Measurements from ENCODE around the gene ILK. TPM values are rescaled to one million over a fixed set of nuclear protein-coding genes. Genes with fewer than 3 reads are reported as not detected.
A peak's percentile ranks its signal among the peaks of the same experiment; 100 is the strongest.

The ILK gene
- total RNA-seq, result 136 and 176 TPM in 2 replicates
- 420 and 461 TPM in 2 replicates for polyA plus RNA-seq
- 336 and 355 TPM in 2 replicates for polyA plus RNA-seq (2012)
- 406 and 477 TPM in 2 replicates for polyA minus RNA-seq (ENCODE audit: low replicate concordance)

DNA sequence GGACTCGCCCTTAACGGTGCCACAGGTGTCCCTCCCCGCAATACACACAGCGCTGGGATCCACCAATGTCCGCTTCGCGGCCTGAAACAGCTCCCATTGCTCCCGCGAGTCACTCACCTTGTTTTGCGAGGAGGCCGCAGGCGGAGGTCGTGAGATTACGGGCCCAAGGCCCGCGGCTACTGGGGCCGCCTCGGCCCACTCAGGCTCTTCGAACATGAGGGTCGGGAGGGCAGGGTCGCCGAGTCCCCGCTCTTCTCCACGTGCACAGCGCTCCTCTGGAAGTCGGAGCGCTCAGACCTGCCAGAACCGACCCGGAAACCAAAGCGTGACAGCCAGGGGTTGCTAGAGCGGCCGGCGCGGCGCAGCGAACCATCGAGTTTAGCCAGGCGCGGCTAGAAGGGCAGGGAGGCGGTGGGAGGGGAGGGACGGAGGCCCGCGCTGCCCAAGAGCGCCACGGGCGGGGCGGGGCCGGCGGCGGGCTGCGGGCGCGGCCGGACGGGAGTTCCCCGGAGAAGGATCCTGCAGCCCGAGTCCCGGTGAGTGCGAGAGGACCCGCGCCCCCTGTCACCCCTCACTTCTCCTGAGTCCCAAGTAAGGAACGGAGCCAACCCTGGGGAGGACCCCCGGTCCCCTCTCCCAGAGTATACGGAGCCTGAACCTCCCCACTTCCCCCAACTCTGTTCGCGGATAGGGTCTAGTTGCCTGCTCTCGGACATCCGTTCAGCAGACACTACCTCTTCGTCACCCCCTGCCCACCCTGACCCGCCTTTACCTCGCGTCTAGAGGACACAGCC is at the start of gene ILK, which contains the start of gene RRP8:
ILK (plus strand) TSS at position 488 of the 794 bp plus-strand sequence. CDS start 498 bp downstream, outside the sequence.
RRP8 (minus strand) TSS at position 330 of the 794 bp plus-strand sequence; CDS start at position 216, 114 bp downstream.
- Histone ChIP-seq H3K9ac (ENCODE audit: insufficient read depth, low read length) (peak within 1 kb of the TSS; percentile 79), H2AFZ (ENCODE audit: low read length) (peak within 1 kb of the TSS; percentile 87), H3K27me3 (ENCODE audit: control insufficient read depth, insufficient read depth, low read length) (no peaks in the 10 kb centered on the region), H3K79me2 (ENCODE audit: control insufficient read depth, insufficient read depth, low read length) (peaks cover 75% of the 10 kb centered on the region), H3K4me2 (ENCODE audit: extremely low read depth, insufficient read depth, low read length) (peak within 1 kb of the TSS; percentile 98), H3K9me3 (ENCODE audit: control insufficient read depth, insufficient read depth, low read depth, low read length) (no peaks in the 10 kb centered on the region), H4K20me1 (ENCODE audit: control insufficient read depth, extremely low read depth, insufficient read depth, low read length) (no peaks in the 10 kb centered on the region), H3K27ac (ENCODE audit: insufficient read depth, low read length) (peak within 1 kb of the TSS; percentile 92), H3K4me3 (replicated peaks in 1 of 4; ENCODE audit: control extremely low read depth in 1 of 4, insufficient read depth in 1 of 4, low read depth in 3 of 4, low read length in 4 of 4) (peak within 1 kb of the TSS; percentile 84 to 98 (median 94)), H3K4me1 (ENCODE audit: control insufficient read depth, extremely low read depth, insufficient read depth, low read length) (peaks cover 20% of the 10 kb centered on the region), H3K36me3 (ENCODE audit: control insufficient read depth, insufficient read depth, low read length) (peaks cover 21% of the 10 kb centered on the region)
- peak; percentile 87 for DNase-seq (ENCODE audit: low read depth in 2 of 2)
- TF ChIP-seq EZH2 (IDR thresholded peaks at IDR 0.05; ENCODE audit: low read length, missing control alignments), result no peak
- TF ChIP-seq, protein P1, sequence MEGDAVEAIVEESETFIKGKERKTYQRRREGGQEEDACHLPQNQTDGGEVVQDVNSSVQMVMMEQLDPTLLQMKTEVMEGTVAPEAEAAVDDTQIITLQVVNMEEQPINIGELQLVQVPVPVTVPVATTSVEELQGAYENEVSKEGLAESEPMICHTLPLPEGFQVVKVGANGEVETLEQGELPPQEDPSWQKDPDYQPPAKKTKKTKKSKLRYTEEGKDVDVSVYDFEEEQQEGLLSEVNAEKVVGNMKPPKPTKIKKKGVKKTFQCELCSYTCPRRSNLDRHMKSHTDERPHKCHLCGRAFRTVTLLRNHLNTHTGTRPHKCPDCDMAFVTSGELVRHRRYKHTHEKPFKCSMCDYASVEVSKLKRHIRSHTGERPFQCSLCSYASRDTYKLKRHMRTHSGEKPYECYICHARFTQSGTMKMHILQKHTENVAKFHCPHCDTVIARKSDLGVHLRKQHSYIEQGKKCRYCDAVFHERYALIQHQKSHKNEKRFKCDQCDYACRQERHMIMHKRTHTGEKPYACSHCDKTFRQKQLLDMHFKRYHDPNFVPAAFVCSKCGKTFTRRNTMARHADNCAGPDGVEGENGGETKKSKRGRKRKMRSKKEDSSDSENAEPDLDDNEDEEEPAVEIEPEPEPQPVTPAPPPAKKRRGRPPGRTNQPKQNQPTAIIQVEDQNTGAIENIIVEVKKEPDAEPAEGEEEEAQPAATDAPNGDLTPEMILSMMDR (conservative IDR thresholded peaks at IDR 0.05 in 1 of 2, IDR thresholded peaks at IDR 0.05 in 1 of 2; ENCODE audit: low read depth in 1 of 2, low read length in 2 of 2), result peak; percentile 12 to 30

DNA sequence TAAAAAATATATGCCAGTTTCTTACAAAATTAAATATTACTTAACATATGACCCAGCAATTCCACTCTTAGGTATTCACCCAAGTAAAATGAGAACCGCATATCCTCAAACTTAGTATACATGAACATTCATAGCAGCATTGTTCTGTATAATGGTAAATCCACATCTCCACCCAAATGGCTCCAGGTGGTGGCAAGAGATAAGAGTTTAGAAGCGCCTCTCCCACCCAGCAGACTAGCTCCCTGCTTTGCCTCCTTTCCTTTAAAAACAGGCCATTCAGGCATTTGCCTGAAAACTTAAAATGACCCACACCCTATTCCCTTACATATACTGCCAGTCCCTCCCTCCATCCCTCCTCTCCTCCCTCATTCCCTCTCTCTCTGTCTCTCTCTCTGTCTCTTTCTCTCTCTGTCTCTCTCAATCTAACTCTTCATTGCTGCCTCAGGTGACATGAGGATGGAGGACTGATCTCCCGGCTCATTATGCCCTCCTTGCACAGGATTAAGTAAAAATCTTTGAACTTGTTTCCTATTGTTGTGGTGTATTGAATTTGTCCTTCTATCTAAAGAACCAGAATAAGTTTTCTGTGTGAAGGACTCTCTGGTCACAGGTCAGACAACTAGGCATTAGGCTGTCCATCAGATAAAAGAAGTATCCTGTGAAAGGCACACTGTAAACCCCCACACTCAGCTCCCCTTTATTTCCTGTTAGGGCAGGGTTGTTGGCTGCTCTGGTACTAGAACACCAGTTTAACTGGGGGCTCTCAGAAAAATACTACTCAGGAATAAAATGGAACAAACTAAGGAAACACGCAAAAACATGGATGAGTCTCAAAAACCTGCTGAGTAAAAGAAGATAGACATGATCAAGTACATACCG is 48.5 kb upstream of the ILK start:
- H3K4me3 ChIP-seq (replicated peaks in 1 of 4; ENCODE audit: control extremely low read depth in 1 of 4, insufficient read depth in 1 of 4, low read depth in 3 of 4, low read length in 4 of 4), result no peak overlapping the region
- no peaks in the 10 kb centered on the region for H3K36me3 ChIP-seq (ENCODE audit: control insufficient read depth, insufficient read depth, low read length)
- no peaks in the 10 kb centered on the region for H4K20me1 ChIP-seq (ENCODE audit: control insufficient read depth, extremely low read depth, insufficient read depth, low read length)
- TF ChIP-seq EZH2 (IDR thresholded peaks at IDR 0.05; ENCODE audit: low read length, missing control alignments), result no peak
- TF ChIP-seq, protein P1 (conservative IDR thresholded peaks at IDR 0.05 in 1 of 2, IDR thresholded peaks at IDR 0.05 in 1 of 2; ENCODE audit: low read depth in 1 of 2, low read length in 2 of 2), result no peak
- DNase-seq (ENCODE audit: low read depth in 2 of 2), result no peak
- H3K79me2 ChIP-seq (ENCODE audit: control insufficient read depth, insufficient read depth, low read length), result no peaks in the 10 kb centered on the region
- H3K9ac ChIP-seq (ENCODE audit: insufficient read depth, low read length), result no peak overlapping the region
- H3K27me3 ChIP-seq (ENCODE audit: control insufficient read depth, insufficient read depth, low read length), result no peaks in the 10 kb centered on the region
- H3K27ac ChIP-seq (ENCODE audit: insufficient read depth, low read length), result no peak overlapping the region
- no peaks in the 10 kb centered on the region for H3K9me3 ChIP-seq (ENCODE audit: control insufficient read depth, insufficient read depth, low read depth, low read length)
- H3K4me1 ChIP-seq (ENCODE audit: control insufficient read depth, extremely low read depth, insufficient read depth, low read length), result no peaks in the 10 kb centered on the region
- H2AFZ ChIP-seq (ENCODE audit: low read length), result no peak overlapping the region
- H3K4me2 ChIP-seq (ENCODE audit: extremely low read depth, insufficient read depth, low read length), result no peak overlapping the region
